OCI-M1 (cell line): Measurements from ENCODE around the gene TMEM260.
"Not testable (repeated sequence)": the region's sequence is repeated elsewhere in the genome, so short reads cannot be mapped to it uniquely, and the experiment has no call there.

ENCODE experiments used
- DNase-seq: peaks from one replicate; lab custom pipeline; 2025; lab: John Stamatoyannopoulos, UW

The TMEM260 gene

DNA sequence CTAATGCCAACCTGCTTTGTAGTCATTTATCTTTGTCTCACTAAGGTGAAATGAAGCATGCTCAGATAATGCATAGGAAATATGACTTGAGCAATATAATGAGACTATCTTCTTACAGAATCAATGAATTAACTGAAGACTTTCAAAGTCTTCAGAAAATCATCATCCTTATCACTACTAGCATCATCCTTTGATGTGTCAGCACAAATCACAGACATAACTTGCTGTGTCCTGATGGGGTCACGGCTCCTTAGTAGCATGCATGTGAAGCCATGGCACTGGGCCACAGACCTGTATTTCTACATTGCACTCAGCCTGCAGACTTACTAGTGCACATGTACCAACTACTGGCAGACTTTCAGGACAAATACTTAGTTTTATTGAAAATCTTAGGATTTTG lies 18.9 kb downstream of the TMEM260 start:
- DNase-seq: no peak

DNA sequence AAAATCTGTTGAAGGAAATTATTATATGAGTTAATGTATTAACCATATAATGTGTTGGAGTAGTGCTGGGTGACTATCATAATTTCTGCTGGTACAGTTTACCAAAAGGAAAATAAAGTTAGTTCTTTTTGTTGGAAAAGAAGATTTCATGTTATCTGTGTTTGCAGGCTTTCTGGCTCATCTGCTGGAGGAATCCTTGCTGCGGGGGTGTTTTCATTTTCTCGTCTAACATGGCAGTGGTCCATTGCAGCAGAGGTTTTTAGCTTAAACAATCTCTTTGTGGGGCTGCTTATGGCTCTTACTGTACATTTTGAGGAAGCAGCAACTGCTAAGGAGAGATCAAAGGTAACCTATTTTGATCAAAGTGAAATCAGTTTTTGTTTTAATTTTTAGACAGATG lies 24.1 kb downstream of the TMEM260 start:
- peak; percentile 41 for DNase-seq

DNA sequence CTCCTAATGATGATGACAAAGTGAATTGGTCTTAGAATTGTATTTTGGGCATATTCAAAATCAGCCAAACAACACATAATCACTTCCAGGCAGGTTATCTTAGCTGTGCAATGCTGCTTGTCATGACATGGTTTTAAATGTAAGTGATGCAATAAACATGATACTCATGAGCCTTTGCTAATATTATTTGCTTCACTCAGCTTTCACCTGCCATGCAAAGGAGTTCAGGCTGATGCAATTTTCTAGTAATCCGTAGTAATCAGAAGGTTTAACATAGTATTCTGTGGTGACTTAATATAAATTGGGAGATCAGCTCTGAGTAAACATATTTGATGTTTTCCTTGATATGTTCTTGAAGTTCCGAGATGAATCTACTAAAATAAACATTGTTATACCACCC lies 29.1 kb downstream of the TMEM260 start:
- DNase-seq: peak; percentile 47

DNA sequence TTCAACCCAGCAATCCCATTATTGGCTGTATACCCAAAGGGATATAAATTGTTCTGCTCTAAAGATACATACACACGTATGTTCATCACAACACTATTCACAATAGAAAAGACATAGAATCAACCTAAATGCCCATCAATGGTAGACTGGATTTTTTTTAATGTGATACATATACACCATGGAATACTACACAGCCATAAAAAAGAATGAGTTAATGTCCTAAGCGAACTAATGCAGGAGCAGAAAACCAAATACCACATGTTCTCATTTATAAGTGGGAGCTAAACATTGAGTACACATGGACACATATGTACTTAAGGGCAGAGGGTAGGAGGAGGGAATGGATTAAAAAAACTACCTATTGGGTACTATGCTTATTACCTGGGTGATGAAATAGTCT lies 32.1 kb downstream of the TMEM260 start:
- not testable (repeated sequence) for DNase-seq

DNA sequence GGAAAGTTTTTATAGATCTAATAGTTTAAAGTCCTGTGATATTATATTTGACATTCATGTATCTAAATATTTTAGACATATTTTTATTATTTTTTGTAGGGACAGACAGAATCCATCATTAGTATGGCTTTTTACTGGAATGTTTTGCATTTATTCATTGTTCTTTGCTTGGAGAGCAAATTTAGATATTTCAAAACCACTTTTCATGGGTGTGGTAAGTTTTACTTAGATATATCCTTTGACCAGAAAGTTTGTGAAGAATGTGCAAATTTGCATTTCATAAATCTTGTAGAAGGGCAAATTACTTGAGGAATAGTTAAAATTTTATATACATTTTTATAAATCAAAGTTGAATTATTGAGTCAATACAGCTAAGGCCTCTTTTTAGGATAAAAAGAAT lies 37.5 kb downstream of the TMEM260 start:
- DNase-seq: no peak

DNA sequence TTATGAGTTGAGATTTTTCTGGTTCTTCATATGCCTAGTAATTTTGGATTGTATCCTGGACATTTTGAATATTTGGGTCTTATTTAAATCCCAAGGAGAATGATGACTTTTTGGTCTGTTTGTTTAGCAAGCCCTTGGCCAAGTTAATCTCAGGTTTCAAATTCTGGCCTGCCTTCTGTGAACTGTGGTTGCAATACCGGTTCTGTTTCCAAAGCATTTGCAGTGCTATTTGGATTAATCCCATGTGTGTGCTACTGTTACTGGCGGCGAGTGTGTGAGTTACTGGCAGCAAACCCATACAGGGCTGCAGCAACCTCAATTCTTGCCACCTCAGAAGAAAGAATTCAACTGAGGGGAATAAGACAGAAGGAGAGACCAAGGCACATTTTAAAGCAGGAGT lies 51.1 kb downstream of the TMEM260 start:
- no peak for DNase-seq

DNA sequence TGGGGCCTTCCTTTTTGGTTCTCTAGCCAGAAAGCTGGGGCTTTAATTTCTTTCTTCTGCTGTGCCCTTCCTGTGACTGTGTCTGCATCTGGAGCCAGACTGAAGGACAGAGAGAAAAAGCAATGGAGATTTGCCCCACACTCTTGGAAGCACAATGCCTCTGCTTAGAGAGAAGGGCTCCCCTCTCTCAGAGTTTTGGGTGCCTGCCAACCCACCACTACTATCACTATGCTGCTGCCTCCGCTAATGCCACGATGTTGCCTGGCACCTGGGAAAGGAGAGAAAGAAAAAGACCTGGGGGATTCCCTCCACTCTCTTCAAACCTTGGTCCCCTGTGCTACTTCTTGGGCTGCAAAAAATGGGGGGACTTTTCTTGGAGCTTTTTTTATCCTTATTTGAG lies 52.6 kb downstream of the TMEM260 start:
- no peak for DNase-seq

DNA sequence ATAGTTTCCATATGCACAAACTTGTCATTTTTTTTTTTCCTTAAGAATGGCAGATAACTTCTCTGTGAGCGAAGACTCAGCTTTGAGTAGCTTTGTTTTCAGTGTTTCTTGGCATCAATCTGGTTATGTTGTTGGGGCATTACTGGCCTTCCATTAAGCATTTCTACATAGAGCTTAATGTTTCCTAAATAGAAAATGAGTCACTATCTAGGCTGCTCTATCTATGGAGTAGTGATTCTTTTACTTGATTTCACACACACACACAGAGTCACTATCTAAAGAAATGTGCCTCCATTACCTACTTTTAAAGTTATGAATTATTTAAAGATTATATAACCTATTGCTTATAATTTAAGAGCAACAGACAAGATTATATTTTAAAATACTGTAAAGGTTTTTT lies 53.9 kb downstream of the TMEM260 start:
- no peak for DNase-seq

DNA sequence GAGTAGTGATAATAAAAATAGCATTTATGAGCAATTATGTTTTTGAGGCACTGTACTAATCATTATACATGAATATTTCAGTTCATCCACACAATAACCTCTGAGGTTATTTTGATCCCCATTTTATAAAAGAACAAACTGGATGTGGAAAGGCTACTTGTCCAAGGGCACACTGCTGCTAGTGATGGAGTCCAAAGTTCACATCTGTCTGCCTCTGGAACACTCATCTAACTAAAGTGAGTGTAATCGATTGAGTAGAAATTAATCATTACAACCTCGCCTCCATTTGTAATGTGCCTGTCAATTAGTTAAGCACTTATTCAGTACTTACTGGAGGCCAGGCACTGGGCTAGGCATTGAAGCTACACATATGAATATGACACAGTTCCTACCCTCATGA lies 55.4 kb downstream of the TMEM260 start:
- DNase-seq: no peak

DNA sequence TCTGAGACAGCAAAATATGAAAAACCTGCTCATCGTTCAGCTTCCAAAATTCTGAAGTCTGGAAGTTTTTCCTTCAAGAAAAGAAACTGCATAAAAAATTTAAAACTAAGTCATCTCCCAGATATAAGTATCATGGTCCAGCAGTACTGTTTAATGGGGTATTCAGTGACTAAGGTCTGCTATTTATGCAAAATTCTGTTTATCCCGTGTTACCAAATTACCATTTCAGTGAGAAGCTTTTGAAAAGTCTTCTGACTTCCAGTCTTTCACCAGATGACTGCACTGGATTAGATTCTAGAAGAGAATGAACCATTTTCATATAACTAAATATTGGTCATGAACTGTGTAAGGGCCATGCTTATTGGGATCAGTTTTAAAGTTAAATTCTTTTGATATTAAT lies 67.9 kb downstream of the TMEM260 start:
- DNase-seq: no peak

DNA sequence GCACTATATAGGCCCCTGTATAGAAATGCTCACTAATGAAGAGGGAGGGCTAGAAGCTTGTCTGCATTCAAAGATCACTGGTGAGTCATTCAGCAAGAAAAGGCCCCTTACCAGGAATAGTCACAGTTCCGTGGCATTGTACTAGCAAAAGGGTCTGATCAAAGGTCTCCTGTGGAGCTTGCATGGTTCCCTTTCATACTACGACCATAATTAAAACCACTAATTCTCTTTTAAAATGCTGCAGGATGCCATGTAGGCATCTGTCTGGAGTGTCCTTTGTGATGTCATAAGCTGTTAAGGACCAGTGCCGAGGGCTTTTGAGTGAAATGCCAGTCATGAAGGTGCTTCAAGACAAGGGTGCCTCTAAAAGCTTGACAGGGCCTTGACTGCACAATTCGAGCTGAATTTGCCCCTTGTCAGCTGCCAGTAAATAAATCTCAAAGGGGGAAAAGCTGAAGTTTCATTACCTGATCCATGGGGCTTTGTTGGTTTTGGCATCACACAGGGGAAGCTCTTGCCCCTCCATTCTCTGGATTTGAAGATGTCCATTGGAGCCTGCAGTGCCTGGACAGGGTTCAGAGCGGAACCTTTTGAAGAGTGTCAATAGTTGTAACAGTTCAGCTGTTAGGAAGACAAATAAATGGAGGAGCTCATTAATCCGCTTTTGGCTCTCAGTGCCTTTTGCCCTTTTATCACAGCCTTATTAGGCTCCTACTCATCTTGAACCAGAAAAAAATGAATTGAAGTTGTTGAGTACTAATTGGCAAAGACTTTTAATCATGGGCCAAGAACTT lies 69.1 kb downstream of the TMEM260 start:
- DNase-seq: no peak

DNA sequence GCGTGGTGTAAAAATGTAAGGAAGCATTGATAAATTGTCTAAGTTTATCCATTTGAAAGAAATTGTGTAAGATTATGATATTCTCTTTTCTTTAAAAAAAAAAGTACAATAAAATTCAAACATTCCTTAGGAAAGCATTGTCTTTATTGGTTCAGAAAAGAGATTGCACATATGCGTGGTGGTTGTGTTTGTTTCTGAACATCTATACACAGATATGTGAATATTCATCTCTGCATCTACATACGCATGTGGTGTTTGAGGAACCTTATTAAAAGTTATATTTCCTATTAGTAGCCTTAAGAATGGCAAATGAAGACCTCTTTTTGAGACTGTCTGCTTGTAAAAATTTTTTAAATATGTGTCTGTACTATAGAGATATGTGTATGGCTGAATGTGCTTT lies 69.8 kb downstream of the TMEM260 start:
- DNase-seq: no peak

DNA sequence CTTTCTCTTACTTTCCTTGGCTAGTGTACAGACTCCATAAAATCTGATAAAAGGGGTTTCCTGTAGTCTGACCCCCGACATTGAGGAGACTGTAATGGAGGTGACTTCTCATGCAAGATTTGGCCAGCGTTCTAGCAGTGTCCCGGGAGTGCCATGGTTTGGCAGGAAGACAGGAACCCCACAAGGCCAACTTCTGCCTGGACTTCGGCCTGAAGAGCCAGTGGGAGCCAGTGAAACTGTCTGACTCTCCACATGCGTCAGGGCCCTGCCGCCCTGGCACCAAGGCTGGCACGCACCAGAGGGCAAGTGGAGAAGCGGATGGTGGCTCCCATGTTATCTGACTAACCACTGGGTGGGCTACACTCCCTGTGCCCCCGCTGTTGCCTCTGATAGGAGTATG lies 70.5 kb downstream of the TMEM260 start:
- no peak for DNase-seq

DNA sequence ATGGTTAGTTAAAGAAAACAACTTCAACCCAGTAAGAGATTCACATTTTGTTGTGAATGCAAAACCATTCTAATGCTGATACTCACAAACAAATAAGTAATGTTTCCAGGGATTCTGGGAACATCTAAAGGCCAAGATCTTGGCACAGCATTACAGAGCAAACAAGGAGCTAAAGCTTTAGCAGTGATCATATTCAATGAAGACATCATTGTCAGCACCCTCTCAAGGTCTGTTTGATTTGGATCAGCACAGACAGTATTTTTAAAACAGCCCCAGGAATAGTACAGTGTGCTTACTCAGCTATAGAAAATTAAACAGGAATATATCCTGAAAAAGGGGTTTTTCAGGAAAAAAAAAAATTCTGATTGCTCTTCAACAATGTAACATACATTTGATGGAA lies 71.4 kb downstream of the TMEM260 start:
- no peak for DNase-seq

DNA sequence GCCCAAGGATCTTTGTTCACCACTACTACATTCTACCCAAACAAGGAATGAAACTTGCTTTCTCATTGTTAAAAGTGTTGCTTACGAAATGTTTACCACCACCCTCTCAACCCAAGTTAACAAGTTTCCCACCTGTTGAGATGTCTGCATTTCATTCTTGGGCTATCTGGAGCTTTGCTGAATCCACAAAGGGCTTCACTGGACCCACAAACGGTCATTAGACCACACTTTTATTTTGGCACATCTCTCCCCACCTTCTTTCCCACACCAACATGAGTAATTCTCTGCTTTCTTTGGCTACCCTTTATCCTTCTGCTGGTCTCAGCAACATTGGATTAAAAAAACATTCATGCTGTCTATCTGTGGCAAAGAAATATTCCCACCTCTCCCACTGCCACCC lies 78.0 kb downstream of the TMEM260 start:
- DNase-seq: no peak

DNA sequence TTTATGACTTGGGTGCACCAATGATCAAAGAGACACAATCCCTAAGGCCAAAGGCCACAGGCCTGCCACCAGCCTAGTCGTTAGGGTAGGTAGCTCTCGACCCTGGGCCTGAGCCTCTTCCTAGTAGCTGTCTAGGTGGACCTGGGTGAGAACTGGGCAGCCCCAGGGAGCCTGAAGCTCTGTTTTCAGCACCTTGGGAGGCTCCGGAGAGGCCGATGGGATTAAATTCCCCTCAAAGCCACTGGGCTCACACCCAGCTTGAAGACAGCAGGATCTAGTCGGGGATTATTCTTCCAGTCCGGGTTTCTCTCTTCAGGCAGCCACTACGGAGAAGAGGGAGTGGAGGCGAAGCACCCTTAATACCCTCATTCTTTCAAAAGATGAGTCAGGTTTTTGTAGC lies 79.8 kb downstream of the TMEM260 start:
- DNase-seq: no peak

DNA sequence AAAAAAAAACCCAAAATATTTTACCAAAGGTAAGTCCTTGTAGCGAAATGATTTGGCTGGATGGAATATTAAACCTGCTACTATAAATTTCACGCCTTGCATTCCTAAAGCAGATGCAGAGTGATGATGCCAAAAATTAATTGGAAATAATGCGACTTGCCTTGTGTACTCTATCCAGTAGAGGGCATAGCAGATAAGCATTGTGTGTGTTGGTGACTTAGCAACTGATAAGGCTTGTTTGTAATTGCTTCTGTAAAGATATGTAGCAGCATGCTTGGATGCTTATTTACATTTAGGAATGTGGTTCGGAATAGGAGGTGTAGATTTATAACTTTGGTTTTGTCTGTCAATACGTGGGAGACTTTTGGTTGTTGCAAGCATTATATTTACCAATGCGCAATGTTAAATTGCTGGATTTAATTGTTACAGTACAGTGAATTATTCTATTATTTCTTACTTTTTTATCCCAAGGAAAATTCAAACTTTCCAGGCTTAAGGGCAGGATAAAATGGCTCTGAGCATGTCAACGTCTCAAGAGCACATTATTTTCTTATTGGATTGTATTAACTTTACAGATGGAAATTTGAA lies 80.5 kb downstream of the TMEM260 start:
- DNase-seq: peak; percentile 66

DNA sequence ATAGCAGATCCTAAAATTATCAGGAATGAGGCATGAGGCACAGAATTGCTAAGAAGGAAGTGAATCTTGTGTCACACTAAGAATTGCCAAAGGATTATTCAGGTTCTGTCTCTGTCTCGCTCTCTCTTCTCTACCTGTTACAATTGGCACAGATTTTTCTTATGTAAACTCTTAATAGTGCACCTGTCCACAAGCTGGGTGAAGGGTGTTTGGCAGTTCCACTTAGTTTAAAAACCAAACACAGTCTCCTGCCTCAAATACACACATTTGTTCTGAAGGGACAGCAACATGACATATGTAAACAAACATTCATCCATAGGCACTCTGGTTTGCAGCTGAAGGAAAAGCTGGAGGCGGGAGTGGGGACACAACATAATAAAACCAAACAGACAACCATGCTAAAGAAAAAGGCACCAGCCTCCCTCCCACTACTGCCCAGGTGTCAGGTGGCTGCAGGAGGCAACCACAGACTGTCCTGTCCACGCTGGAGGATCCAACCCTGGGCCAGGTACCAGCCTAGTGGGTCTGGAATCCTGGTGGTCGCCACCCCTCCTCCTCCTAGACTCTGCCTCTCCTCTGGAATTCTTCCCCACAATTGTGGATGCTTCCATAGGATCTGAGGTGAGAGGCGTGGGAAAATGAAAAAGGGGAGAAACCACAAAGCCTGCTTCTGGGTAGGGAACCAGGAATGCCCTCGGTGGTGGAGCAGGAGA lies 81.2 kb downstream of the TMEM260 start:
- no peak for DNase-seq

DNA sequence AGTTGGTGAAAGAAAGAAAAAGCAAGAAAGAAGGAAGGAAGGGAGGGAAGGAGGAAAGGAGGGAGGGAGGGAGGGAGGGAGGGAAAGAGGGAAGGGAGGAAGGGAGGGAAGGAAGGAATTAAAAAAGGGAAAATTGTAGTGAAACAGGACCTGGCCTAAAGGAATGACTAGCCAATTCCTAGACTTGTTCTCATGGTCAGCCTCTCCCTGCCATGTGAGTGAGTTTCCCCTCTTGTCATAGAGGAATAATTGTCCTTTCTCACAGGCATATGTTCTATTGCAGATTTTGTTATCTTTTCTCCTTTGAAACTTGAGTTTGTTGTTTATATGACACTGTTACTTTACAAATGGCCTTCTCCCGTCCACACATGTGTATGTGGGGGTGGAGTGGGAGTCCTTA lies 81.9 kb downstream of the TMEM260 start:
- DNase-seq: no peak

DNA sequence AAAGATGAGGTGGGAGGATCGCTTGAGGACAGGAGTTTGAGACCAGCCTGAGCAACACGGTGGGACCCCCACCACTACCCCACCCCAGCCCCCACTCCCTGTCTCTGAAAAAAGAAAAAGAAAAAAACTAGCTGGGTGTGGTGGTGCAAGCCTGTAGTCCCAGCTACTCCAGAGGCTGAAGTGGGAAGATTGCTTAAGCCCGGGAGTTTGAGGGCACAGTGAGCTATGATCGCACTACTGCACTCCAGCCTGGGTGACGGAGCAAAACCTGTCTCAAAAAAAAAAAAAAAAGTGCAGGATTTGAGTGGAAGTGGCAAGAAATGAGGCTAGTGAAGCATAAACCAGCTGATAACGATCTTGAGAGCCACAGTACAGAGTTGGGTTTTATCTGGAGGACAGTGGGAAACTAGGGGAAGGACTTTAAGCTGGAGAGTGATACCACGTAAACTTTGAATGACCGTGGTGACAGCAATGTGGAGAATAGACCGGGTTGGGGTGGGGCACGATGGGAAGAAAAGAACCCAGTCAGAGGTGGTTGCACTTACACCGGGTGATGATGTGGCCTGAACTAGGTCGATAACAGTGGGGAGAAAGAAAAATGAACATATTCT lies 85.3 kb downstream of the TMEM260 start:
- DNase-seq: no peak

DNA sequence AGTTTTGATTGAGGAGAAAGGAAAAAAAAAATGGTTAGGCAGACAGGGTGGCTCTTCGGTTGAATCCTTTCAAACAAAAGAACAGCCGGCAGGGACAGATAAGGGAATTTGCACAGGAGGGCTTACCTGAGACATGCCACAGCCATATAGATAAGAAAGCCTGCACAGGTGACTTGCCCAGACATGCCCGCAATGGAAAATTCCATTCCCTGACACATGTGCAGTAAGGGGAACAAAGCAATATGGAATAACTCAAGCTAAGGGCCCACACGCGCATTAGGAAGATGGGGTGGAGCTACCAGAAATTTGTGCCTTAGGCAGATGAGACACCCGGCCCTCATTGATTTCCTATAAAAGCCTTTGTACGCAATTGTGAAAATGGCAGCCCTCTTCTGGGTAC lies 86.7 kb downstream of the TMEM260 start:
- no peak for DNase-seq

DNA sequence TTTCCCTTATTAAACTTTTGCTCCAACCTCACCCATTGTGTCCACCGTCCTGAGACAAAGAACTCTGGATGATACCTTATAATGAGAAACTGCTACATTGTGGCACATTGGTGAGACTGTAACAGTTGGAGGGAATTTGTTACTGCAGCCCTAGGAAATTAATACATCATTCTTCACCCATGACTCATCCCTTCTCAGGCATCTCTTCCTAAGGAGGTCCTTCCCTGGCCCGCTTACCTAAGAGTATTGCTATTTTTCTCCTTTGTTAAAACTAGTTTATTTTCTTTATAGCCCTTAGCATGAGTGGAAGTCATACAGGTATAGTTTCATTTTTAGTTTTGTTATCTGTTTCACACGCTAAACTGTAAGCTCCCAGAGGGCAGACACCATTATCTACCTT lies 87.1 kb downstream of the TMEM260 start:
- DNase-seq: no peak

DNA sequence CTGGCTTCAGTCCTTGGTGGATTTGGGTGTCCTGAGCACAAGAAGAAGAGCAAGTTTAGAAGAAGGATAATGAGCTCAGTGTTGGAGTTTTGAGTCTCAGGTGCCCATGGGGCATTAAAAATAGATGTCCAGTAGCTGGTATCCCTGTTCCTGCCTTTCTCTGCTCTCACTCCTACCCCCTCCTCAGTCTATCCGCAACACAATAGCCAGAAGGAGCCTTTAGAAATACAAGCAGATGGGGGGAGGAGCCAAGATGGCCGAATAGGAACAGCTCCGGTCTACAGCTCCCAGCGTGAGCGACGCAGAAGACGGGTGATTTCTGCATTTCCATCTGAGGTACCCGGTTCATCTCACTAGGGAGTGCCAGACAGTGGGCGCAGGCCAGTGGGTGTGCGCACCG lies 87.7 kb downstream of the TMEM260 start:
- DNase-seq: not testable (repeated sequence)
